ENCODE measurements around the gene PPIE. TPM values are rescaled to one million over a fixed set of nuclear protein-coding genes. Genes with fewer than 3 reads are reported as not detected.

PPIE gene
- total and polyA plus RNA-seq, 2 of the 4 experiments (the other 2 are of a cell fraction), result 40.9 to 68.1 TPM

- CTCF ChIA-PET, result no interaction called here
- Histone ChIP-seq H3K36me3 (ENCODE audit: control insufficient read depth, insufficient read depth, low read length) (no peaks in the 10 kb centered on the region), H3K56ac (ENCODE audit: extremely low read depth, insufficient read depth, low read length) (no peak overlapping the region), H3K4me1 (ENCODE audit: control insufficient read depth, insufficient read depth, low read length) (no peaks in the 10 kb centered on the region), H3K9ac (ENCODE audit: low read depth, low read length) (no peak overlapping the region), H4K20me1 (ENCODE audit: insufficient read depth, low read length) (0 out of 2 replicates have a peak, but pooled peaks cover 5% of the 10 kb centered on the region), H3K9me1 (ENCODE audit: insufficient read depth, low read length) (no peaks in the 10 kb centered on the region), H4K91ac (ENCODE audit: insufficient read depth, low read depth, low read length) (no peak overlapping the region), H3K27me3 (ENCODE audit: control insufficient read depth, insufficient read depth, low read length) (peaks cover 11% of the 10 kb centered on the region), H2AK5ac (ENCODE audit: low read depth, low read length) (no peak overlapping the region), H3K14ac (replicated peaks; ENCODE audit: low read depth, low read length) (no peak overlapping the region), H3K79me1 (ENCODE audit: low read depth in 1 of 2, low read length in 2 of 2) (no peaks in the 10 kb centered on the region), H2AFZ (replicated peaks; ENCODE audit: low read length, poor library complexity) (no peak overlapping the region), H2BK5ac (ENCODE audit: low read depth, low read length, poor library complexity, severe bottlenecking) (no peak overlapping the region), H3K4me2 (ENCODE audit: low read depth, low read length) (no peak overlapping the region), H3K4ac (ENCODE audit: low read depth, low read length) (no peak overlapping the region), H2AK9ac (replicated peaks; ENCODE audit: low read depth, low read length, poor library complexity) (no peak overlapping the region), H3K23ac (ENCODE audit: low read depth, low read length) (no peak overlapping the region), H2BK20ac (ENCODE audit: low read depth, low read length) (no peak overlapping the region), H3K27ac (ENCODE audit: insufficient read depth, low read length) (no peak overlapping the region), H4K8ac (ENCODE audit: low read depth in 2 of 2, low read length in 2 of 2) (no peak overlapping the region), H3K4me3 (ENCODE audit: insufficient read depth, low read depth, low read length) (no peak overlapping the region), H2BK15ac (ENCODE audit: low read depth, low read length) (no peak overlapping the region), H2BK120ac (ENCODE audit: low read depth, low read length) (no peak overlapping the region), H4K5ac (ENCODE audit: low read depth, low read length) (no peak overlapping the region), H3K9me3 (ENCODE audit: control insufficient read depth, insufficient read depth, low read length) (no peaks in the 10 kb centered on the region), H3K18ac (ENCODE audit: low read depth, low read length) (no peak overlapping the region)
- no peak for ATAC-seq (ENCODE audit: low read depth)
- intact Hi-C loops (cut with micrococcal nuclease) (no loop called here), in situ Hi-C loops (cut with MboI; ENCODE audit: low sequenced_read_pairs) (loop anchor here (10.0 kb wide), 1 partner anchor 222 kb away; no protein-coding TSS in a partner anchor), dilution Hi-C loops (cut with HindIII; ENCODE audit: low sequenced_read_pairs, unreplicated experiment) (no loop called here)
- no peak for DNase-seq
- 40% methylated on average over 1 of the region's 3 CpGs; no CpG with 5 or more reads in 1 of the 2 experiments for WGBS, 2 experiments (ENCODE audit: extremely low coverage in 2 of 2, insufficient read length in 1 of 2)
- BruUV-seq (replicated peaks), result no TSS peak
- no peak for TF ChIP-seq RCOR1 (IDR thresholded peaks at IDR 0.05; ENCODE audit: insufficient replicate concordance, low read length)
- TF ChIP-seq MAFK (IDR thresholded peaks at IDR 0.05; ENCODE audit: low read depth, low read length), result no peak
- POLR2A ChIA-PET (ENCODE audit: unreplicated experiment), result no interaction called here
Observed at GRCh38 chr1:39812913-39813312, 74.2 kb downstream of the PPIE start.

Small RNA genes within 50 kb of the gene (microRNA-seq; reads per million reads assigned to microRNA genes)
- gene AL033527.1 (ENCODE audit: insufficient read depth, insufficient read length), result not detected
- not detected for gene RNU7-121P (ENCODE audit: insufficient read depth, insufficient read length)

Small RNA genes within 50 kb of the gene (small RNA-seq; reads per million reads assigned to genes)
- gene AL033527.1 (0 reads per million in 5 experiments), gene RNU7-121P (0 reads per million in 5 experiments)

Other genes starting within 250 kb of the PPIE start
- gene BMP8A, start 247.2 kb upstream of the PPIE start, total RNA-seq (2012; rRNA removed), result not detected in 2 replicates
- gene BMP8A, start 247.2 kb upstream of the PPIE start, polyA plus RNA-seq (2012; rRNA removed), result not detected in 2 replicates
- gene PABPC4, start 162.1 kb upstream of the PPIE start, total RNA-seq (2012; rRNA removed), result 74.9 and 78.6 TPM in 2 replicates
- 90.3 and 108 TPM in 2 replicates for gene PABPC4, start 162.1 kb upstream of the PPIE start, polyA plus RNA-seq (2012; rRNA removed)
- gene HEYL, start 99.2 kb upstream of the PPIE start, total RNA-seq (2012; rRNA removed), result not detected in 2 replicates
- gene HEYL, start 99.2 kb upstream of the PPIE start, polyA plus RNA-seq (2012; rRNA removed), result 0.02 TPM in 1 of 2 replicates, not detected in the other
- not detected in 2 replicates for gene NT5C1A, start 66.8 kb upstream of the PPIE start, total RNA-seq (2012; rRNA removed)
- gene NT5C1A, start 66.8 kb upstream of the PPIE start, polyA plus RNA-seq (2012; rRNA removed), result not detected in 2 replicates
- not detected in 2 replicates for gene HPCAL4, start 47.4 kb upstream of the PPIE start, total RNA-seq (2012; rRNA removed)
- 0.02 TPM in 1 of 2 replicates, not detected in the other for gene HPCAL4, start 47.4 kb upstream of the PPIE start, polyA plus RNA-seq (2012; rRNA removed)
- 0.18 and 0.28 TPM in 2 replicates for gene OXCT2, start 32.5 kb downstream of the PPIE start, total RNA-seq (2012; rRNA removed)
- 0.22 and 0.30 TPM in 2 replicates for gene OXCT2, start 32.5 kb downstream of the PPIE start, polyA plus RNA-seq (2012; rRNA removed)
- not detected in 2 replicates for gene BMP8B, start 50.0 kb downstream of the PPIE start, total RNA-seq (2012; rRNA removed)
- 0.03 TPM in 1 of 2 replicates, not detected in the other for gene BMP8B, start 50.0 kb downstream of the PPIE start, polyA plus RNA-seq (2012; rRNA removed)
- 27.8 and 29.2 TPM in 2 replicates for gene TRIT1, start 144.6 kb downstream of the PPIE start, total RNA-seq (2012; rRNA removed)
- 10.8 and 13.5 TPM in 2 replicates for gene TRIT1, start 144.6 kb downstream of the PPIE start, polyA plus RNA-seq (2012; rRNA removed)
- 0.56 and 0.72 TPM in 2 replicates for gene MYCL, start 163.0 kb downstream of the PPIE start, total RNA-seq (2012; rRNA removed)
- gene MYCL, start 163.0 kb downstream of the PPIE start, polyA plus RNA-seq (2012; rRNA removed), result 0.75 and 0.87 TPM in 2 replicates
- 5.0 and 5.7 TPM in 2 replicates for gene MFSD2A, start 216.3 kb downstream of the PPIE start, total RNA-seq (2012; rRNA removed)
- 6.7 and 7.3 TPM in 2 replicates for gene MFSD2A, start 216.3 kb downstream of the PPIE start, polyA plus RNA-seq (2012; rRNA removed)

Data from IMR-90 (cell line).